Stimulated activated CD8-positive, alpha-beta memory T cell treated with anti-CD3 and anti-CD28 coated beads, Interleukin-4, amount 100 ng/mL, for 1 hour (primary cell): ENCODE data around the gene DPP10.

Source experiments
- DNase-seq, 2 donors: peaks; one replicate each; pipeline ENCODE4 v3.0.0-alpha.2; 2020; ENCODE audit warnings: low read depth in 2 of 2, low spot score in 1 of 2

The DPP10 gene

DNA sequence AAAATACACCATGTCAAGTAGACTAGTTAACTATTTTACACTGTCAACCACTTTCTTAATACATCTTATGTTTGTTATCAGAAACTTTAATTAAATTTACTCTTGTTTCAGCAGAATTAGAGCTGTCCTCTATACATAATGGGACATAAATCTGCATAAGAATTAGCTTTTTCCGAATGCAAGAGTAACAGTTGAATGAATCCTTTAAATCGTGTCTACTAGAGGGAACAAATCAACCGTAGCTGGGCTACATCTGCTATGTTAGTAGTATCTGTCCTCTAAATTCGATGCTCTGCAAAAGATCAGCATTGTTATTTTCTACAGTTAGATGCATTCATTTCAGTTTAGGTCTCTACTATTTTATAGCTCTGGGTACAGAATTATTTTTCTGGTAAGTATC lies 1090.6 kb downstream of the DPP10 start:
- DNase-seq = no peak

DNA sequence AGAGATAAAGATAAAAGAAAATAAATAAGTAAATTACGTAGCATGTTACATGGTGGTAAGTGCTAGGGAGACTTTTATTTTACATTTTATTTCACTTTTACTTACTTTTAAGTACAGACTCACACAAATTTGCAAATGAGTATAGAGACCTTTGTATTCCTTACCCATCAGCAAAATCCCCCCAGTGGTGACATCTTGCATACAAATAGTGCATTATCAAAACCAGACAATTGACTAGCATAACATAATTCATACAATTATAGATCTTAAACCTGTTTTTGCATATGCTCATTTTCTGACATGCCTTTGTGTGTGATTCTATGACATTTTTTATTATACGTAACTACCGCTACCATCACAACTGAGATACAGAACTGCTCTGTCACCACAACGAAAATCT lies 1099.4 kb downstream of the DPP10 start:
- no peak for DNase-seq

DNA sequence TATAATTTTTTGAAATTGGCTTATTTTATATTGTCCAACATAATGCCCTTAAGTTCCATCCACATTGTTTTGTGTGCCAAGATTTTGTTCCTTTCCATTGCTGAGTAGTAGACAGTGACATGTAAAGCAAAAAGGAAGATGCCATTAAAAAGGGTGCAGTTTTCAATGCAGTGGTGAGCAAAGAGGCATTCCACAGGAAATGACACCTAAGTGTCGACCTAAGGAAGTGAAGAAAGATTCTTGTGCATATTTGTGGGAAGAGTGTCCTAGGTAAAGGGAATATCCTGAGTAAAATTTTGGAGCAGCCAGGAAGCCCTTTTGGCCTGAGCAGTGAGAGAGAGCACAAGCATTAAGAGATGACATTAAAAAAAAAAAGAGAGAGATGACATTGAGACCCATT lies 1099.9 kb downstream of the DPP10 start:
- no peak for DNase-seq

DNA sequence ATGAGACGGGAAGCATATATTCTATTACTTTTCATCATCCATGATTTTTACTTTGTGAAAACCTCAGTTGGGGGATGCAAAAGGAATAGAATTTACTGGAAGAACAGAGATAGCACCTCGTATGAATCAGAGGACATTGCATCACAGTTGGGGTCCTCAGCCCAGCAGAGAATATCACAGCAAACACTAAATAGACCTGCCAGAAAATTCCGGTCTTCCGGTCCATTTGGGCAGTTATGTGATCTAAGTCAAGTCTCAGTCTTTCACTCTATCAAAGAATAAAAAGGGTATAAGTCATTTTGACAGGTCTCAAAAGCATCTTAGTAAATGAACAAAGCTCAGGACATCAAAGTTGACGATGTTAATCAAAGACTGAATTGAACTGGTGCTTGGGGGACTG lies 1100.6 kb downstream of the DPP10 start:
- no peak for DNase-seq

DNA sequence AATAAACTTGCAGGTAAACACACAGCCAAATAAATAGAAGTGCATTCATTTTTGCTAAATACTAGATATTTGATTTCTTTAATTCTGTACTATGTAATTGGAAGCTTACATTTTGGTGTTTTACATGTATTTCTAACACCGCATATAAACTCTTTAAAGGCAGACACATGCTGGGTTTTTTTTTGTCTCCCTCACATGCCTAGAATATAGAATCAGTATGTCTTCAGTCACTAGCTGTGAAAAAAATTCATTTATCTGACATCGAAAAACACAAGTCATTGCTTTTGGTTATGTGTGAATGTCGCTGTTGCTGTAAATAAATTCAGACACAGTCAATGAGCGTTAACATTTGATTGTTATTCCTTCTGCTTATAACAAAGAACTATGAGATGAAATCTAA lies 1101.0 kb downstream of the DPP10 start:
- no peak for DNase-seq

DNA sequence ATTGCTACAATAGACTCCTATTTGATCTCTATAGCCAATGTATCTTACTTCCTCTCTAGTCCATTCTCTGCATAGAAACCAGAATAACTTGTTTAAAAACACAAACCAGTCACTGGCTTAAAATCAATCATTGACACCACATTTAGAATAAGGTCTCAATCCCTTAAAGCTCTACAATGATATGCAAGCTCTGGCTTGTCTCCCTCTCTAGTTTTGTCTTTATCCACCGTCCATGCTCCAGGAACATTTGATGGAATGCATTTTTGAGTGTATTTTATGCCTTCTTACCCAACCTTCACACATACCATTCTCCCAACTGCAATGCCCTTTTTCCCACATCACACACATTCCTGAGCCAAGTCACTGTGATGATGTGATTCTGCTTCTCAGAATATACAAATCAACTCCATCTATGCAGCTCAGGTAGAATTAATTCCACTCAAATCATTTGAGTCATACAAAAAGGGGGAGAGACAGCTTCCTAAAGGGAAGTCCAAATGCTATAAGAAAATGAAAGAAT lies 1107.2 kb downstream of the DPP10 start:
- no peak for DNase-seq

DNA sequence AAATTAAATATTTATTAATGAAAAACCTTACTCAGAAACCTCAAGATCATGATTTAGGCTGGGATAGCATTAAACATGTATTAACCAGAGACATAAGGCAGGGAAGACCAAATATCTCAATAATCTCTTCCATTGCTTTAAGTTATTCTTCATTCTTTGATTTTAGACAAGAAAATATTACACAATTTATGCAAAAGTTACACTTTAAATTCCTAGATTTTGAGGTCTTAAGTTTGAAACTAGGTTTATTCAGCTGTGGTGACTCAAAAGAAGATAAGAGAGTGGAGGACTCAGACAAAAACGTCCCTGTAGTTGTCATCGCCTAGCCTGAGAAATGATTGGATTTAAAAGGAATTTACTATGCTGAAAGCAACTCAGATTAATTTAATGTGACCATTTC lies 1110.3 kb downstream of the DPP10 start:
- DNase-seq = no peak

DNA sequence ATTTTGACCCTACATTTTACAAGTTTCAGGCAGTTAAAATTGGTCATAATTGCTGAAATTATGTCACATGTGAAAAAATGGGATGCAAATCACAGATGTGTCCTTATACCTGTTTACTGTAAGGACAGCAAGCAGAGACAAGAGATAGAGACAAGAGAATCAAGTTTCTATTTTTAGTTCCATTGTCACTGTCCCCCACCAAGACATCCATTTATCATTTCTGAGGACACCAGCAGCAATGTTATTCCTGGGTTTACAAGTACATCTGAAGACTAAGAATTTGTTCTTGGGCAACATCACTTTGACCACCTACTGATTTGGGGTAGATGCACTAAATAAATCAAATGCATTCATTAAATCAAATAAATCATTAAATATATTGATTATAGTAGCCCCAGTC lies 1111.7 kb downstream of the DPP10 start:
- no peak for DNase-seq

DNA sequence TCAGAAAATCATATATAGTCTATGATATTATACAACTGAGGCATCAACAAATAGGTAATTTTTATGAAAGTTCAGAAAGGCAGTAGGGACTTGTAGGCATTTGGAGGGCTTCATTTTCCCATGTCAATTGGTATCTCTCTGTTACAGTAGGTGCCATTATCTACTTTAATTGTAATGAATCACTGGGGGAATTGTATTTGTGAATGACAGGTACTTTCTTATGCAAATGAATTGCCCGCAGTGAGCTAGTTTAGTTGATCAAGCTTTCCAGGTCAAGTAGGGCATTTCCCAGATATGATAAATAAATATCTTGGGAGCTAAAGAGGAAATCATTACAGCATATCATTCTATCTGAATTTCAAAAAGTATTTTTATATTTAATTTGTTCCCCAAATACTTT lies 1116.3 kb downstream of the DPP10 start:
- DNase-seq = no peak

DNA sequence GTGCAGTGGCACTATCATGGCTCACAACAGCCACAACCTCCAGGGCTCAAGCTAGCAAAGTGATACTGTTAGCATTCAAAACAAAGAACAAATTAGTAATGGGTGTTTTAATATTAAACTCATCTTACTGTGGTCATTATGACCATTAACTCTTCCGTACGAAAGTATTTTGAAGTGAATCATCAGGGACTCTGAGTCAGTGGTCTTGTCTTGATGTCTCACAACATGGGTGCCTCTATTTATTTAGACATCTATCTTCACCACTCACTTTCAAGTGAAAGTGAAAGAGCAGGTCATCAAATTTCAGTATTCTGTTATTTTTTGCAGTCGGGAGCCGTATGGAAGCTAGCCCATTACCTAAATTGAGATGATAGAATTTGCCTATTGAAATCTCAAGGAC lies 1118.2 kb downstream of the DPP10 start:
- no peak for DNase-seq

DNA sequence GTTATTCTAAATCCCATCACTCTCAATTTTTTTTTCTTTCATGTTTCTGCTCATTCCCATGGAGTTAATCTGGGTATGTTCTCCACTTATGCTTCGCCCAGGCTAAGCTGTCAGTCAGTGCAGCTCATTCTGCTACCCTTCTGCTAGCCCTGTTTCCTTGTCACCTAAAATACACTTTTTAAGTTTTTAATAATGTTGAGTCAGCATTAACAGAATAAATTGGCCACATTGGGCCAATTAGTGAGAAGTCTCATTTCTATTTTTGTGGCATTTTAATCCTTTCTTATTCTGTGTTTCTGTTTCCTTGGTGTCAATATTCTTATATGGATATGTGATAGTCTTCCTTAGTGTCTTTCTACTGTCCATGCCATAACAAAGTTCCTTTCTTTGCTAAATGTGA lies 1126.2 kb downstream of the DPP10 start:
- no peak for DNase-seq

DNA sequence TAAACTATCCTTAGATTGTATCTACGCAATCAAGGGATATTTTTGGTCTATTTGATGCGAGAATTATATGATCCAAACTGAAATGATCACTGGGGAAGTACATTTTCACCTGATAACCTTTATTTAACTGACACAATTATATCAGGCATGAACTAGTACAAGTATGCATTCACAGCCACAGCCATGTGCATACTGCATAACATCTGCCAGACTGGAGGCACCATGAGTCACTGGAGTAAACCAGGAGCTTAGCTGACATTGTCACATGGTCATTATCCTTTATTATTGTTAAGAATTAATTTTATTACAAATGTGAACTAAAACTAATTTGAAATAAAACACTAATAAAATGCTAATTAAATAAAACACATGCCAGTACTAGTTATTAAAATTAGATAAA lies 1127.1 kb downstream of the DPP10 start:
- no peak for DNase-seq

DNA sequence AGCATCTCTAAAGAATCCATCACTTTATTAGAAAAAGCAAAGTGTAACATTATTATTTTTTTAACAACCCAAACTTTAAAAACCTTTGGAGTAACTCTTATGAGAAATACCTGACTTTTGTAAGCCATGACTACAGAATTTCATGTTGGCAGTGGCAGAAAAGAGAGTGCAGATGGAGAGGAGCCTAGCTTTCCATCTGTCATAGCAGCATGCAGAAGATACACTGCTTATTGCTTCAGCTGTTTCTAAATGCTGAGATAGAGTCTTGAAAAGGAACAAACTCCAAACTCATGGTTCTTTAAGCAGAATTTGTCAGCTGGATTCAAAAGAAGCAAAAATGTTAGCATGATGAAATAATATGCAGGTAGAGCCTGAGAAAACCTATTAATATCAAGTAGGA lies 1130.3 kb downstream of the DPP10 start:
- DNase-seq = no peak

DNA sequence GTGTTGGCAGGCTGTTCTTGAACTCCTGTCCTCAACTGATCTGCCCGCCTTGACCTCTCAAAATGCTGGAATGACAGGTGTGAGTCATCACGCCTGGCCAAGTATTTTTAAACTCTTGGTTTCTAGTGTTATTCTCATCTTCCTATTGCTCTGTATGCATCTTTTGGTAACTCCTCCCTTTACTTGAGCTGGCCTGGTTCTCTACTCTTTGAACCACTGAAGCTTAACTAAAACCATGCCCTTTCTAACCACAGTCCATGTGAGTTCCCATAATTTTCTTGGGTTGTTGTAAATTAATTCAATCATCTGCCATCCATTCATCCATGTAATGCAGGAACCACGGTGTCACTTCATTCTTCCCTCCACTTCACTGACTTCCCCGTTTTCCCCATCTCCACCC lies 1131.3 kb downstream of the DPP10 start:
- no peak for DNase-seq

DNA sequence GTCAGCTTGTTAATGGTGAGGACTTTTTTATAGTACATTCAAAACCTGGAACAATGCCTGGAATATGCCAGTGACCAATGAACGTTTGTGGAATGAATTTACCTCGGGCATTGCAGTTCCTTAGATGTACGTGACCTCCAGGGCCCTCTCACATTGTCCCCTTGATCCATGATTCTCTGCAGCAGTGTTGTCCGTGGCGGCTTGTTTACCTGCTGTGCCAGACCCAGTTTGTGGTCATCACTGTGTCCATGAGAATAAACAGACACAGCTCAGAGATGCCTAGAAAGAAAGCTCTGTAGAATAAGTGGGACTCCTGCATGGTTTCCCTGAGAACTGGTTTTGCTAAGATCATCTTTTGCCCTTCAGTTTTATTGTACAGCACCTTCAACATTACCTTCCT lies 1132.2 kb downstream of the DPP10 start:
- no peak for DNase-seq

DNA sequence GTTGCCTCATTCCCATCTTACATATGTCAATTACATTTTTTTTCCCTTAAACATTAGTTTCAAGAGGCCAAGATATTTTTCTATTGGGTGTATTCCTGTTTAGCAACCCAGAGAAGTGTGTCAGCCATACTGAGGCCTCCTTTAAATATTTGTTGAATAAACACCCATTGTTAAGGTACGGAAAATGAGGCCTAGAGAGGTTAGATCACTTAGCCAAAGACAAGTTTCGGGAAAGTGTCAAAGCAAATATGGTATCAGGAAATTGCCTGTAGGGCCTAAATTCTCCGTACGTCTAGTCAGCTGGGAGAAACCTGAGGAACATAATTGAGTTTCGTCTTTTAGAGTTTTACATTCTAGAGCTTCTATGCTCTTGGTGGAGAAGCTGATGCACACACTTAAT lies 1138.3 kb downstream of the DPP10 start:
- no peak for DNase-seq

DNA sequence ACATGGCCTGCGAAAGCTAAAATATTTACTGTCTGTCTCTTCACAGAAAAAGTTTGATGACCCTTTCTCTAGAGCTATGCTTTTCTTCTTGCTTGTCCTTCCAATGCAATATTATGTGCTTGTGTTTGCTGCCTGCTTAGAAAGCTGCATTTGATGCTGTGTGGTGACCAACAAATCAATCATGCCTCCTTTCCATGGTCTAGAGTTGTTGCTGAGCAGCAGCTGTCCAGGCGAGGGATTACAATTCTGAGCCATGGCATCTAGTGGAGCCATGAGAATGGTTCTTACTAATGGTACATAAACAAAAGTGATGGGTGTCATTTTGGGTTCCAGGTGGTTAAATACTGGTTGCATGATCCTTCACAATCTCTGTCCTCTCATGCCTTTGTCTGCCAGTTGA lies 1142.1 kb downstream of the DPP10 start:
- no peak for DNase-seq

DNA sequence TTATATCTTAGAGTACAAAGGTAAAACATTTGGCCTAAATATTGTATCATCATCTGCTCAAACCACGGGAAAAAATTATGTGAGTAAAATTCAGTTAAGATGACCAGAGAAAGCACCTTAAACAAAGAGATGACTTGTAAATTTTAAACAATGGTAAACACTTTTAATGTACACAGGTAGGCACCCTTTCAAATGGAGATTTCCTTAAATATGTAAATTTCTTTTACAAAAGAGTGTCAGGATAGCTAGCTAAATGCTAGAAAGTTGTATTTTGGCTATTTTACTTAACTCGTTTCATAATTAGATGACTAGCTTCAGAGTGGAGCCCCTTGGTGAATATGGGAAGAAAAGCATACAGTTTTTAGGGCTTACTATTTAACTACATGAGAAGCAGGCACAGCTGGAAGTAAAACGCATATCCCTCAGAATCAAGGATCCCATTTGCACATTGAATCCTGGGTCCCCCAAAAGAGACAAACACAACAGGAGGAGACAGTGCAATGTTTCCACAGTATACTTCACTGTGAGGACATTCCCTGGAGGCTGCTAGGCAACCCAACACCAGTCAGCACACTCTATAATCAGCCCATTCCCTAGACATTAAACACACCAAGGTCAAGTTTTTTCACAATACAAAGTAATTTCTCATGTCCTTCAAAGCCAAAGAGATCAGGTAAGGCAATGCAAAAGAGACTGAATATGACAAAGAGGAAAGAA lies 1154.4 kb downstream of the DPP10 start:
- DNase-seq = no peak

DNA sequence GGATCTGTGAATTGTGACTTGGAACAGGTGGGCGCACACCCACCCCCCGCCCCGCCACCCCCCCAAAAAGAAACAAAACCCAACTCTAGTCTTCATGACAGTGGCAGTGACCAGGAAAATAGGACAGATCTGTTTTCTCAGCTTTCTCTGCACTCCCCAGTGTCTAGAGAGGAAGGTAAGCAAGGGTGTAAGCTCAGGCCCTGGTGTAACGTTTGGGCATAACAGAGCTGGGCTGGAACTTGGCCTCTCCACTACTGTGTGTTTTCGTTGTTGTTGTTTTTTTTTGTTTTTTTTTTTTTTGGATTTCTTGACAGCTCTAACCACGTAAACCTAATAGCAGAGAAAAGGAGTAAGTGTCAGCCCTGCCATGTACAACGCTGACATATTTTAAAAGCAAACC lies 1160.8 kb downstream of the DPP10 start:
- DNase-seq = no peak

DNA sequence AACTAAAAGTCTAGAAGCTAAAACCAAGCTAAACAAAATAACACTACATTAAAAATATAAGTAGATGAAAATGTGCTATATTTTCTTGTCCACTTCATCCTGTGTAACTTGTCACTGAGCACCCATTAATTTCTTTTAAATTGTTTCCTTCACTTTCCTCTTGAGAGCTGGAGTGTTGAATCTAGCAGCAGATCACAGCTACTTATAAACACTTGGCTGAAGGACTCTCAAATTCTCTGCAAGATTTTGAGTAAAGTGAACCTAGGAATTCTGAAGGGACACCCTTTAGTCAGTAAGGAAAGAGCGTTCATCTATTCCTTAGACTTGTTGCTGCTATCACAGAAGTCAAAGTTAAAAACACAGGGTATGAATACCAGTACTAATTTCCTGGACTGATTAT lies 1163.9 kb downstream of the DPP10 start:
- DNase-seq = no peak

DNA sequence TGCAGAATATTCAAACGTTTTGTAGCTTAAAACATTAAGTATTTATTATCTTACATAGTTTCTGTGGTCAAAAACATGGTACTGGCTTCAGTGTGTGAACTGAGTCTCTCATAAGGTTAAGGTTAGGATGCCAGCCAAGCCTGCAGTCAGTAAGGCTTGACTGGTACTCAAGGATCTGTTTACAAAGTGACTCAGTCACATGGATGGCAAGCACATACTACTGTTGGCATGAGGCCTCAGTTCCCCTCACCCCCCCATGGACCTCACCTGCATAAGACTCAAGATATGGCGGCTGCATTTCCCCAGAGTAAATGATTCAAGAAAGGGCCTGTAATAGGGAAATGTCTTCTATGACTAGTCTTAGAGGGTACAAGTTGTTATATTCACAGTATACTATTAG lies 1167.5 kb downstream of the DPP10 start:
- DNase-seq = no peak

DNA sequence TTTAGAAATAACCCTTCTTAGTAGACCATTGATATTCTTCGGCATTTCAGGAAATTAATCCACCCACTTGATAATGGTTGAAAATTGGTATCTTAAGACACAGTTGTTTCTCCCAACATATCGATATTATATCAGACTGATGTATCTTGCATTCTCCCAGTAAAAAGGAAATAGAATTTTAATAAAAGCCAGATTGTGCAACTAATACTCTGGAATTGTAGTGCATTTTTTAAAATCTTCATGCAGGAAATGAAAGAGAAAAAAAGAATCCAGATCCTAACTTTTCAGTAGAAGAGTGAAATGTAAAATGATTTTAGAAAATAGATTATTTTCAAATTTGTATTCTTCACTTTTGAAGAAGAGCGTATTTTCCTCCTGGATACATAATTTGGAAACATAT lies 1168.4 kb downstream of the DPP10 start:
- DNase-seq = no peak

DNA sequence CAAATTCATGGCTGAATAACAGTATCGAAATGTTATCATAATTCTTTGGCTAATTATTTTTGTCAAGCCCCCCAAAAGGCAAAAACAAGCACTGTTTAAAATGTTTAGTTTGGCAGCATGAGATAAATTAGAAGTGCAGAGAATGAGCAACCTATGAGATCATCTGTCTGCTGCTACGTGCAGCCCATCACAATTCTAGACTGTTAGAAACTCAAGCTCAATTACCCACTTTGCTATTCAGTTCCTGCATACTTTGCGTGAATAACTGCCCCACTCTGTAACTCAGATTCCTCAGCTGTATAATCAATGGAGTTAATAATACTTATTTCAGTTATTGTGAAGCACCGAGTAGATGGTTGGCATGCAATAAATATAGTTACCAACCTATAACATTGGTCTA lies 1181.9 kb downstream of the DPP10 start:
- no peak for DNase-seq

DNA sequence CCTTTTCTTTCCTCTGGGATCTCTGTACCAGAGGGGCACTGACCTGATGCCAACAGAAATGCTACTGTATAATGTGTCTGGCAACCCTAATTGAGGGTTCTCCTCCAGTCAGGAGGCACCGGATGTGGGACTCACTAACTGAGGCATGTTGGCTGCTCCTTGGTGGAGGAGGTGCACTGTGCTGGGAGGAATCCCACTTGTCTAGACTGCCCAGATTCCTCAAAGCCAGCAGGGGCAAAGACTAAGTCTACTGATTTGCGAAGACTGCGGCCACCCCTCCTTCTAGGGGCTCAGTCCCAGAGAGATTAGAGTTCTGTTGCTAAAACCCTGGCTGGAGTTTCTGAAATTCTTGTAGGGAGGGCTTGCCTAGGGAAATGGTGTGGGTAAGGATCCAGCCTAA lies 1192.1 kb downstream of the DPP10 start:
- no peak for DNase-seq
